Measurements from ENCODE around the gene COL24A1.

DNA sequence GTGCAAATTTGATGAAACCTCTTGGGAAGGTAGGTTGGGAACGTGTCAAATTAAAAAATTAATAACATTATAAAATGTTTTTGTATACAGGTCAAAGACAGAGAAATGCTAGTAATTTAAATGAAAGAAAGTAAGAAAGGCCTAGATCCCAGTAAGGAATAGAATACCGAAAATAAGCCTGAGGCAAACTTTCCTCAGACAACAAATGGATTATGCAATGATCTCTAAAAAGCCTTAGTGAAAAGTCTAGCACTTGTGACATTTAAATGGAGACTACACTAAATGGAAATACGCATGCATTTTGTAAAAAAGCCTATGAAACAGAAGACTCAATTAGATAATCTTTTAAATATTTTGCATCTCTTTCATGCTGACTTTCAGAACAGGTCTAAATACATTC lies 309.9 kb downstream of the COL24A1 start:
- TF ChIP-seq, protein P1, sequence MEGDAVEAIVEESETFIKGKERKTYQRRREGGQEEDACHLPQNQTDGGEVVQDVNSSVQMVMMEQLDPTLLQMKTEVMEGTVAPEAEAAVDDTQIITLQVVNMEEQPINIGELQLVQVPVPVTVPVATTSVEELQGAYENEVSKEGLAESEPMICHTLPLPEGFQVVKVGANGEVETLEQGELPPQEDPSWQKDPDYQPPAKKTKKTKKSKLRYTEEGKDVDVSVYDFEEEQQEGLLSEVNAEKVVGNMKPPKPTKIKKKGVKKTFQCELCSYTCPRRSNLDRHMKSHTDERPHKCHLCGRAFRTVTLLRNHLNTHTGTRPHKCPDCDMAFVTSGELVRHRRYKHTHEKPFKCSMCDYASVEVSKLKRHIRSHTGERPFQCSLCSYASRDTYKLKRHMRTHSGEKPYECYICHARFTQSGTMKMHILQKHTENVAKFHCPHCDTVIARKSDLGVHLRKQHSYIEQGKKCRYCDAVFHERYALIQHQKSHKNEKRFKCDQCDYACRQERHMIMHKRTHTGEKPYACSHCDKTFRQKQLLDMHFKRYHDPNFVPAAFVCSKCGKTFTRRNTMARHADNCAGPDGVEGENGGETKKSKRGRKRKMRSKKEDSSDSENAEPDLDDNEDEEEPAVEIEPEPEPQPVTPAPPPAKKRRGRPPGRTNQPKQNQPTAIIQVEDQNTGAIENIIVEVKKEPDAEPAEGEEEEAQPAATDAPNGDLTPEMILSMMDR (CRISPR knock-in tag; IDR thresholded peaks at IDR 0.05) = no peak
- TF ChIP-seq MAFK (conservative IDR thresholded peaks at IDR 0.05 in 1 of 2, IDR thresholded peaks at IDR 0.05 in 1 of 2; ENCODE audit: low read length in 2 of 2) = no peak
- TF ChIP-seq ZFP36 (IDR thresholded peaks at IDR 0.05; ENCODE audit: borderline replicate concordance, low read depth, low read length, partially characterized antibody) = no peak
- TF ChIP-seq RNF2 (conservative IDR thresholded peaks at IDR 0.05; ENCODE audit: low read depth) = no peak
- TF ChIP-seq PHF8 (CRISPR knock-in tag; IDR thresholded peaks at IDR 0.05) = no peak
- no peak for TF ChIP-seq SP5 (CRISPR knock-in tag; IDR thresholded peaks at IDR 0.05; ENCODE audit: borderline replicate concordance, low read depth)
